CD4-positive, alpha-beta T cell treated with Interleukin-4 for 4 hours (primary cell): ENCODE results near the gene HDAC1.

Source experiments
- DNase-seq: peaks from one replicate; pipeline ENCODE4 v3.0.0-alpha.2; 2020

HDAC1 gene

DNA sequence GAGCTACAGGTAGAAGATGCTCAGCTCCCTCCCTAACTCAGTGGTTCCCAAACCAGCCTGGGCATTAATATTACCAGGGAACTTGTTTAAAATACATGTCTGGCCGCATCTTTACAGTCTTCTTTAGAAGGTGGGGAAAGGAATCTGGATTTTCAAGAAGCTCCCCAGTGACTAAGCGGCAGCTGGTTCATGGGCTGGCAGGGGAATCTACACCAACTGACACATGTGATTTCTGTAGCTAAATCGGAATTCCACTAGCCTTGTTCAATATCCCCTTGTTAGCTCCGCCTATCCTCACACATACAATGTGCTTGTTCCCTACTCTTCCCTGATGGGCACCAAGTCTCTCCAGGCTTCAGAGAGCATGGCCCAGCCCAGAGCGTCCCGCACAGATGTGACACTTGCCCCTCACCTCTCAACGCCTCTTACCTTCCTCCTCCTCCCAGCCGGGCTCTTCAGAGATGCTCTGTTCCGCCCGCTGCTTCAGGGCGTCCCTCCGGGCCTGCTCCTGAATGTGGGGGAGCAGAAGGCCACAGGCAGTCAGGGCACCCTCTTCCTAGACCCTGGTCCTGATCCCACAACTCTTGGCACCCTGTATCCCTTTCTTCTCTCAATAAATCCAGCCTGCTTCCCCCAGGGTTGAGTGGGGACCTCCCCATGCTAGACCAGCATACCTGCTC is 85.8 kb downstream of the HDAC1 start:
- no peak for DNase-seq

DNA sequence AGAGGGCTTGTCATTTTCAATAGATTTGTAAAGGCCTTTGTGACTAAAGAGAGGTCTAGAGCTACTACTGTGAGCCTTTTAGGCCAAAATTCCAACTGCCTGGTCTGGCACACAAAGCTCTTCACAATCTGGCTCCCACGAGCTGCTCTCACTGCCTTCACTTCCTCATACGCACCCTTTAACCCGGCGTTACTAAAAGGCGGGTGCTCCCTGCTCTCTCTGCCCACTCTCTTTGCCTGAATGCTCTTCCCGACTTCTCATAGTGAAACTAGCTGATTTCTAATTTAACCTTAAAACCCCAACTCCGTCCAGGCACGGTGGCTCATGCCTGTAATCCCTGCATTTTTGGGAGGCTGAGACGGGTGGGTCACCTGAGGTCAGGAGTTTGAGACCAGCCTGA is 88.2 kb downstream of the HDAC1 start:
- DNase-seq: no peak
